SHP77 treated with DMSO at 0.1 percent for 48 hours (cell line): ENCODE data around the gene PRSS50.

ENCODE experiments used
- DNase-seq: peaks from one replicate; lab custom pipeline; 2025; lab: John Stamatoyannopoulos, UW

Gene PRSS50

DNA sequence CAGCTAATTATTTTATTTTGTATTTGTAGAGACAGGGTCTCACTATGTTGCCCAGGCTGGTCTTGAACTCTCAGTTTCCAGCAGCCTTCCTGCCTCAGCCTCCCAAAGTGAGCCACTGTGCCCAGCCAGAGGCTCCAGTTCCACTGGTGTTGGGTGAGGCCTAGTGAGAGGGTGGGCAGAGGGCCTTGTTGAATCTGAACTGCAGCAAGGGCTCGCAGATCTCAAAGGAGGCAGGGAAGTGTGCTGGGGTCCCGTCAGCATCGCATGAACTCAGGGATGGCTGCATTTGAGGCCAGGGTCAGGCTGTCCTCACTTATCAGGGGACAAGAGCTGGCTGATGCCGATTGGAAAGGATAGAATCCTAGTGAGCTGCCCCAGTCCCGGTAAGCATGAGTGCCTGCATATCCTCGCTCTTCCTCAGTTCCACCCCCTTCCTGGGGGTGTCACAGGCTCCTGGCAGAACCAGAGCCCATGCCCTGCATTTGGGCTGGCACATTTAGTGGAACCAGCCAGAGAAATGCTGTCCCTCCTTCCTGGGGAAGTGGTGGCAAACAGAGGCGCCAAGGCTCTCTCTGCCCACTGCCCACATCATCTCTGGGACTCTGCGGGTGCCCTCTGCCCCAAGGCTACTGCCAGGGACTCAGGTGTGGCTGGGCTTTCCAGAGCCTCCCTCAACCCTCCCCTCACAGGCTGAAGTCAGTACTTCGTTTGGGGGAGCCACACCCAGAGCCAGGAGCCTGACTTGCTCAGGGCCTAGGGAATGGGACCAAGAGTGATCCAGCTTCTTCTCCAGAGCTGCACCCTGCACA, 48.3 kb downstream of the PRSS50 start:
- no peak for DNase-seq

DNA sequence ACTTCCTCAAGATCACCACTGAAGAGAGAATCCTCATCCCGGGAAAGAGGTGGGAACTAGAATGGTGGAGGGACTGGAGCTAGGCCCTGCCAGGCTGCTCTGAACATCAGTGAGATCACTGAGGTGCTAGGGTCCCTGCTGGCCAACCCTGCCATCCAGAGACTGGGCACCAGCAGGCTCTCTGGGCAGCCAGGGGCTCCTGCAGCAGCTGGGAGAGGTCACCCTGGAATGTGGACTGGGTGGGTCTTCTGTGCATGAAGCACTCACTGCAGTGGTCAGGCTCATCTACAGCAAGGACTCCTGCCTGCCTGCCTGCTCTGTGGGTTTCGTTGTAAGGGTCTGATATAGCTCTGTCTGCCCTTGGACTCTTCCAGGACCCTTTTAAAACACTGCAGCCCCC, 49.1 kb downstream of the PRSS50 start:
- DNase-seq = no peak

DNA sequence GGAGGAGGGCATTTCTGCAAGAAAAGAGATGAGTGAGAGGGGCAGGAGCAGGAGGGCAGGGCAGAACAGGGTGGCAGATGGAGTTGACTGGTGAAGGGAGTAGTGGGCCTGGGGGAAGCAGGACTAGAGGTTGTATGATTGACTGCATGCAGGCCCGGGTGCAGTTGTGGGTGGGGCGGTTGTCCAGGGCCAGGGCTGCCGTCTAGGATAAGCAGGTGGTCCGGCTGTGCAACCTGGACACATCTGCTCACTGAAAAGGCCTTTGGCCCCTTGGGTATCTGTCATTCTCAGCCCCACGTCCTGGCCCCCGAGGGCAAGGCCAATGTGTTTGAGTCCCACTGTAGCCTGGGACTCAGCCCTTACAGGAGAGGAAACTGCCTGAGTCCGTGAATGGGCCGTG, 49.6 kb downstream of the PRSS50 start:
- DNase-seq = no peak

DNA sequence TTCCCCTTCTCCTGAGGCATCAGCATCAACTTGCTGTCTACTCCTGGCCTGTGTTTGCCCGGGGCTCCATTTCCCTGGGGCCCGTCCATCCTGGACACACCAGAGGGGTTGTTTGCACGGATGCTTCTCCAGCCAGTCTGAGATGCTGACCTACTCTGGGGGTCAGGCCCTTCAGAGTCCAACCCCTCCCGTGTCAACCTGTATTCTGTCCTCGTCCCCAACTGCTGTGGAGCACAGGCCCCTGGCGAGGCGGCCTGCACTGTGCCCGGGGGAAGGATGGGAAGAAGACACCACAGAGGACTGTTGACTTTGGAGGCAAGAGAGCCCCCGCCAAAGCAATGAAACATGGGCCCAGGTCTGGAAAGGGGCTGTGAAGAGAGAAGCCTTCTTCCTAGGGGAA, 50.0 kb downstream of the PRSS50 start:
- no peak for DNase-seq

DNA sequence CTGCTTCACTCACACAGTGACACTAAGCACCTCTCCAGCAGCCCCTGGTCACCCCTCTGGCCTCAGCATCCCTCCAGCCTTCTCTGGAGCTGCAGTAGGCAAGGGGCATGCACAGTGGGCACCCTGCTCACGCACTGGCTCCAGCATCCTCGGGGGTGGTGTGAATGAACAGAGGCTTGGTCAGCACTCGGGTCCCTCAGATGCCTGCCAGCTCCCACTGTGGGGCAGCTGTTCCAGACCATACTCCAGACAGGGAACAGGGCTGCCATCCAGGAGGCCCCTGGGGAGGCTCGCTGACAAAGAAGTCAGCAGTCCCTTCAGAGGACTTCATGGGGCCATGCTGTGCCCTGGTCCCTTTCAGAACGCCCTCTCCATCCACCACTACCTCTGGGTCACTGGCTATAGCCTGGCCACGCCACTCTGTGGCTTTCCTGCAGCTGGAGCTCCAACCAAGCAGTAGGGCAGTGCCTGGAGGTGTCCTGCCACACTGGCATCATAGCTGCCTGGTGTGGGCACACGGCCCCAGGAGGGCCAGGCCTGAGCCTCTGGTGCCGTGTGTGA, 50.5 kb downstream of the PRSS50 start:
- no peak for DNase-seq

DNA sequence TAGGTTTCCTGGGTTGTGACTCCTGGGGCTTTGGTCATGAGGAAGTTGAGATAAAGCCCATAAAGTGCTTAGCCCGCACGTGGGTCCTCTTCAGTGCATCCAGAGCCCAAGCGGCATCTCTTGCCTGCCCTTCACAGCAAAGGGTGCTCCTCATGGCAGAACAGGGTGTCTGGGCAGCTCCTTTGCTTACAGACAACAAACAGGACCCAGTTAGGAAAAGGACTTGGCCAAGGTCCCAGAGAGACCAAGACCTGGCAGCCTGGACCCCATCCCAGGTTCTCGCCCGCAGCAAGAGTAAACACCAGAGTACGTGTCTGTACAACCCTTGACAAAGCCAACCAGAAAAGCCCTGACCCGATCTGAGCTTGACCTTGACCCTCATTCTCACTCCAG, 51.2 kb downstream of the PRSS50 start:
- no peak for DNase-seq

GRCh38 chr3:46665763-46666452, 51.8 kb downstream of the PRSS50 start:
- no peak for DNase-seq

DNA sequence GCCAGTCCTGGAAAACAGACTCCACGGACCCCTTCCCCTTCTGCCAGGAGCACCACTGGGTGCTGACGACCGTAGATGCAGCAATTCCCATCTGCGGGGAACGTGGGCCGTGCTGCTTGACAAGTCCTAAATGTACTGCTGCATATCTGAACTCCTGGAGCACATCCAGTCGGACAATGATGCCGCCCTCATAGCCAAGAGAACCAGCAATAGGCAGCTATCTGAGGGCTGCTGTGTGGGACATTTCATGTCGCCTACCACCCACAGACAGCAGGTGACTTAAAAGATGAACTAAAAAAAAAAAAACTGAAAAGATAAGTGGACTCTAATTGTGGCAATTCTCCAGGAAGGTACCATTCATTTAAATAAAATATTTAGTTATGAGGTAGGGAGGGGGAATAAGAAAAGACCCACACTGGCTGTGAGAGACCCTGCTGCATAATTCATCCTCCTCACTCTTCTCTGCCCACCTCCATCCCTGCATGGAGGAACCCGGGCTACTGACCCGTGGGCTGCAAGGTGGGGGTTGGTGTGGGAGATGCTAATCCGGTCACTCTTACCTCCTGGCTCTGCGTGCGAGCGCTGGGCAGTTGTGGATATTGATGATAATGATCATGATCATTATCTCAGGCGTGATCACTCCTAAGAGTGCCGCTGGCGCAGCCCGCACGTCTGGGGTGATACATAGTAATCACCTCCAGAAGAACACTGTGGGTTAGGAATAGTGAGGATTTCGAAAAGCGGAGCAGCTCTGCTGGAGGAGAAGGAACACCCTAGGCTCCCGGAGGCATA, 52.5 kb downstream of the PRSS50 start:
- DNase-seq = no peak

- DNase-seq = no peak
These were observed 53.3 kb downstream of the PRSS50 start for GRCh38 chr3:46664188-46664970.

- DNase-seq = no peak
These were observed 54.0 kb downstream of the PRSS50 start for GRCh38 chr3:46663591-46664135.

- DNase-seq = no peak
These were observed 54.7 kb downstream of the PRSS50 start for GRCh38 chr3:46662771-46663551.
